Measurements from ENCODE around the gene ALDH8A1. TPM values are rescaled to one million over a fixed set of nuclear protein-coding genes. Genes with fewer than 3 reads are reported as not detected.

Gene ALDH8A1
- total RNA-seq, 2 donors from 2014 or later: 0.42 to 5.8 TPM

DNA sequence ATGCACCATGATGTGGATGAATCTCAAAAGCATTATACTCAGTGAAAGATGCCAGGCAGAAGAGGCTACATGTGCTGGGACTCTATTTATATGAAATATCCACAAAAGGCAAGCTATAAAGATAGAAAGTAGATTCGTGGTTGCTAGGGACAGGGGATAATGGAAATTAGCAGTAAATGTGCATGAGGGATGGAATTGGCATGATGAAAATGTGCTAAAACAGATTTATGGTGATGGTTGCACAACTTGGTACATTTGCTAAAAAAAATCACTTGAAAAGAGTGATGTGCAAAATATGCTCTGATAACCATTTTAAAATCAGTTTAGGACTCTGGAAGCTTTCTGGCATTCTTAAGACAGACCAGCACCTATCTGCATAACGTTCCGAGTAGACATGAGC is 61.6 kb downstream of the ALDH8A1 start:
- Histone ChIP-seq H3K4me1 (ENCODE audit: control insufficient read depth in 1 of 2, low read depth in 2 of 2) (no peaks in the 10 kb centered on the region), H3K27me3 (replicated peaks; ENCODE audit: insufficient read depth) (no peaks in the 10 kb centered on the region), H3K9me3 (no peaks in the 10 kb centered on the region), H3K27ac (no peak overlapping the region), H3K4me3 (no peak overlapping the region), H3K36me3 (no peaks in the 10 kb centered on the region)
- ATAC-seq (ENCODE audit: insufficient number of reproducible peaks, low FRiP score, low read depth) (no peak), DNase-seq (ENCODE audit: low spot score) (no peak)
- TF ChIP-seq, protein P1, sequence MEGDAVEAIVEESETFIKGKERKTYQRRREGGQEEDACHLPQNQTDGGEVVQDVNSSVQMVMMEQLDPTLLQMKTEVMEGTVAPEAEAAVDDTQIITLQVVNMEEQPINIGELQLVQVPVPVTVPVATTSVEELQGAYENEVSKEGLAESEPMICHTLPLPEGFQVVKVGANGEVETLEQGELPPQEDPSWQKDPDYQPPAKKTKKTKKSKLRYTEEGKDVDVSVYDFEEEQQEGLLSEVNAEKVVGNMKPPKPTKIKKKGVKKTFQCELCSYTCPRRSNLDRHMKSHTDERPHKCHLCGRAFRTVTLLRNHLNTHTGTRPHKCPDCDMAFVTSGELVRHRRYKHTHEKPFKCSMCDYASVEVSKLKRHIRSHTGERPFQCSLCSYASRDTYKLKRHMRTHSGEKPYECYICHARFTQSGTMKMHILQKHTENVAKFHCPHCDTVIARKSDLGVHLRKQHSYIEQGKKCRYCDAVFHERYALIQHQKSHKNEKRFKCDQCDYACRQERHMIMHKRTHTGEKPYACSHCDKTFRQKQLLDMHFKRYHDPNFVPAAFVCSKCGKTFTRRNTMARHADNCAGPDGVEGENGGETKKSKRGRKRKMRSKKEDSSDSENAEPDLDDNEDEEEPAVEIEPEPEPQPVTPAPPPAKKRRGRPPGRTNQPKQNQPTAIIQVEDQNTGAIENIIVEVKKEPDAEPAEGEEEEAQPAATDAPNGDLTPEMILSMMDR (IDR thresholded peaks at IDR 0.05): no peak

DNA sequence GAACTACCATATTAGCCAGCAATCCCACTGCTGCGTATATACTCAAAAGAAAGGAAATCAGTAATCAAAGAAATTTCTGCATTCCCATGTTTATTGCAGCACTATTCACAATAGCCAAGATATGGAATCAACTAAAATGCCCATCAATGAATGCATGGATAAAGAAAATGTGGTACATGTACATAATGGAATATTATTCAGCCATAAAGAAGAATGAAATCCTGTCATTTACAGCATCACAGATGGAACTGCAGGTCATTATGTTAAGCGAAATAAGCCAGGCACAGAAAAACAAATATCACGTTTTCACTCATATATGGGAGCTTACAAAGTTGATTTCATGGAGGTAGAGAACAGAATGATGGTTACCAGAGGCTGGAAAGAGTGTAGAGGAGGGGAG is 65.1 kb downstream of the ALDH8A1 start:
- TF ChIP-seq, protein P1 (IDR thresholded peaks at IDR 0.05): no peak
- H3K36me3 ChIP-seq: no peaks in the 10 kb centered on the region
- no peaks in the 10 kb centered on the region for H3K27me3 ChIP-seq (replicated peaks; ENCODE audit: insufficient read depth)
- H3K4me3 ChIP-seq: no peak overlapping the region
- H3K27ac ChIP-seq: no peak overlapping the region
- ATAC-seq (ENCODE audit: insufficient number of reproducible peaks, low FRiP score, low read depth) (no peak), DNase-seq (ENCODE audit: low spot score) (no peak)
- H3K9me3 ChIP-seq: no peaks in the 10 kb centered on the region
- no peaks in the 10 kb centered on the region for H3K4me1 ChIP-seq (ENCODE audit: control insufficient read depth in 1 of 2, low read depth in 2 of 2)

GRCh38 chr6:134883314-134883713 is 66.6 kb downstream of the ALDH8A1 start:
- no peak overlapping the region for H3K27ac ChIP-seq
- H3K36me3 ChIP-seq: no peaks in the 10 kb centered on the region
- DNase-seq (ENCODE audit: low spot score) (no peak), ATAC-seq (ENCODE audit: insufficient number of reproducible peaks, low FRiP score, low read depth) (no peak)
- no peaks in the 10 kb centered on the region for H3K9me3 ChIP-seq
- no peaks in the 10 kb centered on the region for H3K27me3 ChIP-seq (replicated peaks; ENCODE audit: insufficient read depth)
- TF ChIP-seq, protein P1 (IDR thresholded peaks at IDR 0.05): no peak
- H3K4me1 ChIP-seq (ENCODE audit: control insufficient read depth in 1 of 2, low read depth in 2 of 2): no peaks in the 10 kb centered on the region
- H3K4me3 ChIP-seq: no peak overlapping the region

DNA sequence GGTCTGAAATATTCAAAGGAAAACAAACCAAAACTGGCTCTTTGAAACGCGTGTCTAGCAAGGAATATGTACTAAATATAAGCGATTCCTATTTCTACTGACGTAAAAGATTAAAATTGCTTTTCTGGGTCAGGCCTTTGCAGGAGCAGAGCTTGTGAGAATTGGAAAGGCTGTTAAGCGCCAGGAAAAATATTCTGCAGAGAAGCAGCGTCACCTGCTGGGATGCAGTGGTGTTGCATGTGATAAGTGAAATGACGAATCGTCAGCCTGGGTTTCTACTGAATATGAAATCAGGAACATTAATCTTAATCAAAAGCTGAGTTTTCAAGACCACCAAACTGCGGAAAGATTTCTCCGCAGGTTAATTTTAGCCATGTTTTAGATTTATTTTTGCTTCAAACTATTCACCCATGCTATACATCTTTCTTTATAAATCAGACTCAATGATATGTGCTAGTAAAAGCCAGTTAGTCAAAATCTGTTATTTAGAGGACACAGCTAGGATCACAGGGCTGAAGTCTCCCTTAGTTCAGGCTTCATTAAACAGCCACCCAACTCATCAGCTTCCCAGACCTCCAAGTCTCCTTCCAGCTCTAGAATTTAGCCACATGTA is 67.4 kb downstream of the ALDH8A1 start:
- Histone ChIP-seq H3K27me3 (replicated peaks; ENCODE audit: insufficient read depth) (no peaks in the 10 kb centered on the region), H3K9me3 (no peaks in the 10 kb centered on the region), H3K4me1 (ENCODE audit: control insufficient read depth in 1 of 2, low read depth in 2 of 2) (no peaks in the 10 kb centered on the region), H3K27ac (no peak overlapping the region), H3K4me3 (no peak overlapping the region), H3K36me3 (no peaks in the 10 kb centered on the region)
- ATAC-seq (ENCODE audit: insufficient number of reproducible peaks, low FRiP score, low read depth) (peak; percentile 83), DNase-seq (ENCODE audit: low spot score) (no peak)
- TF ChIP-seq, protein P1 (IDR thresholded peaks at IDR 0.05): peak; percentile 90

- Histone ChIP-seq H3K4me1 (ENCODE audit: control insufficient read depth in 1 of 2, low read depth in 2 of 2) (no peaks in the 10 kb centered on the region), H3K4me3 (no peak overlapping the region), H3K27ac (no peak overlapping the region), H3K9me3 (no peaks in the 10 kb centered on the region), H3K36me3 (no peaks in the 10 kb centered on the region), H3K27me3 (replicated peaks; ENCODE audit: insufficient read depth) (no peaks in the 10 kb centered on the region)
- DNase-seq (ENCODE audit: low spot score) (no peak), ATAC-seq (ENCODE audit: insufficient number of reproducible peaks, low FRiP score, low read depth) (no peak)
- TF ChIP-seq, protein P1 (IDR thresholded peaks at IDR 0.05): no peak
These were observed 69.3 kb downstream of the ALDH8A1 start for GRCh38 chr6:134880487-134881190.
